HTERT RPE-1 (cell line): ENCODE results near the gene EIF3D.

Experiments used
- in situ Hi-C: fragments of 300-500 bp; cut with MboI; formaldehyde crosslinking; loops from 4 replicates; pipeline ENCODE4 v1.14.3; 2020; ENCODE audit warnings: low sequenced_read_pairs

Gene EIF3D

GRCh38 chr22:36467946-36468345 lies 61.0 kb downstream of the EIF3D start:
- in situ Hi-C loops, result no loop called here

- in situ Hi-C loops, result no loop called here
Observed at GRCh38 chr22:36467042-36467810, 61.7 kb downstream of the EIF3D start.

- in situ Hi-C loops, result no loop called here
Observed at GRCh38 chr22:36466258-36466657, 62.7 kb downstream of the EIF3D start.

GRCh38 chr22:36465232-36466021 lies 63.5 kb downstream of the EIF3D start:
- in situ Hi-C loops, result no loop called here

GRCh38 chr22:36464715-36465231 lies 64.2 kb downstream of the EIF3D start:
- in situ Hi-C loops, result no loop called here

- in situ Hi-C loops, result no loop called here
Observed at GRCh38 chr22:36463783-36464184, 65.2 kb downstream of the EIF3D start.

GRCh38 chr22:36461665-36462649 lies 67.0 kb downstream of the EIF3D start:
- in situ Hi-C loops, result no loop called here
